CD4-positive, alpha-beta T cell (primary cell): ENCODE data around the gene KCNQ1. TPM values are rescaled to one million over a fixed set of nuclear protein-coding genes. Genes with fewer than 3 reads are reported as not detected.

Experiments used
- ATAC-seq: fragments of 200-7000 bp; cut with Tn5 transposase; one replicate; pipeline ENCODE4 v1.10.0; 2022; ENCODE audit warnings: mild to moderate bottlenecking; ENCODE audit not compliant: poor library complexity
- CTCF ChIA-PET: fragments of 350-600 bp; sonication (Branson Sonifier 250); formaldehyde crosslinking; loops from one replicate; lab custom pipeline; 2021; ENCODE audit warnings: antibody characterized with exemption, inconsistent platforms; lab: Charles Lee
- POLR2A ChIA-PET: fragments of 350-600 bp; sonication (Branson Sonifier 250); formaldehyde crosslinking; loops from one replicate; lab custom pipeline; 2021; ENCODE audit warnings: antibody characterized with exemption, inconsistent platforms; lab: Charles Lee
- DNase-seq, 14 experiments: peaks; one replicate each; pipeline ENCODE4 v3.0.0-alpha.2; 2013 to 2020; ENCODE audit warnings: mixed read lengths in 2 of 14
- H3K27ac ChIP-seq, 2 donors: one replicate each; pipeline versions ENCODE4 v1.5.1 to v1.7.0; 2013; ENCODE audit warnings: low read length in 2 of 2, low read depth in 1 of 2, mild to moderate bottlenecking in 1 of 2
- H3K27me3 ChIP-seq, 2 experiments: 1 replicate in 1 of 2; 2 replicates in 1 of 2; pipeline versions ENCODE4 v1.6.1 to v1.7.0; 2013; ENCODE audit warnings: low read length in 2 of 2, control low read depth in 1 of 2, mild to moderate bottlenecking in 1 of 2, moderate library complexity in 1 of 2; ENCODE audit not compliant: insufficient read depth in 2 of 2, control insufficient read depth in 1 of 2
- H3K36me3 ChIP-seq: one replicate; pipeline ENCODE4 v1.6.1; 2013; ENCODE audit warnings: low read length, control low read depth; ENCODE audit not compliant: insufficient read depth
- H3K4me1 ChIP-seq: one replicate; pipeline ENCODE4 v1.6.1; 2013; ENCODE audit warnings: low read length, control low read depth; ENCODE audit not compliant: insufficient read depth
- H3K4me3 ChIP-seq: one replicate; pipeline ENCODE4 v1.5.1; 2013; ENCODE audit warnings: mild to moderate bottlenecking, low read length, moderate library complexity
- H3K9me3 ChIP-seq, 2 experiments: 1 replicate in 1 of 2; 2 replicates in 1 of 2; pipeline versions ENCODE4 v1.6.1 to v1.7.0; 2013; ENCODE audit warnings: low read length in 2 of 2, mild to moderate bottlenecking in 2 of 2, control low read depth in 1 of 2, moderate library complexity in 1 of 2; ENCODE audit not compliant: control insufficient read depth in 1 of 2, insufficient read depth in 1 of 2
- H3K27ac Mint-ChIP-seq: one replicate; pipeline ENCODE4 v1.8.0; 2020; ENCODE audit warnings: mixed read lengths
- H3K27me3 Mint-ChIP-seq: one replicate; pipeline ENCODE4 v1.8.0; 2021; ENCODE audit warnings: mixed read lengths
- H3K36me3 Mint-ChIP-seq: one replicate; pipeline ENCODE4 v1.8.0; 2021; ENCODE audit warnings: low read depth, mixed read lengths
- H3K4me1 Mint-ChIP-seq: one replicate; pipeline ENCODE4 v1.8.0; 2021; ENCODE audit warnings: low read depth, mixed read lengths
- H3K4me3 Mint-ChIP-seq: one replicate; pipeline ENCODE4 v1.8.0; 2020; ENCODE audit warnings: mild to moderate bottlenecking, mixed read lengths
- H3K9me3 Mint-ChIP-seq: one replicate; pipeline ENCODE4 v1.8.0; 2020; ENCODE audit warnings: mixed read lengths
- intact Hi-C, 2 experiments: fragments of 100-400 bp; cut with DNase I in 1 of 2; cut with micrococcal nuclease in 1 of 2; formaldehyde crosslinking; loops; one replicate each; pipeline versions ENCODE4 v1.15.1 to v1.9.0; 2023 to 2025; cut with DNase I, micrococcal nuclease
- total RNA-seq, 174 experiments: library from RNA in 2 of 174; stranded (reverse) in 2 of 174; gene quantifications; one replicate each; pipeline ENCODE4 v1.2.3 and lab custom pipeline; 2021 to 2026
- TF ChIP-seq, protein P1 (sequence below): fragments of 200-600 bp; IDR thresholded peaks from one replicate; pipeline ENCODE4 v1.8.0; 2022; ENCODE audit warnings: antibody characterized with exemption, mild to moderate bottlenecking

The KCNQ1 gene
- total RNA-seq, 2 experiments from 2014 or later, result 31.3 to 33.1 TPM

DNA sequence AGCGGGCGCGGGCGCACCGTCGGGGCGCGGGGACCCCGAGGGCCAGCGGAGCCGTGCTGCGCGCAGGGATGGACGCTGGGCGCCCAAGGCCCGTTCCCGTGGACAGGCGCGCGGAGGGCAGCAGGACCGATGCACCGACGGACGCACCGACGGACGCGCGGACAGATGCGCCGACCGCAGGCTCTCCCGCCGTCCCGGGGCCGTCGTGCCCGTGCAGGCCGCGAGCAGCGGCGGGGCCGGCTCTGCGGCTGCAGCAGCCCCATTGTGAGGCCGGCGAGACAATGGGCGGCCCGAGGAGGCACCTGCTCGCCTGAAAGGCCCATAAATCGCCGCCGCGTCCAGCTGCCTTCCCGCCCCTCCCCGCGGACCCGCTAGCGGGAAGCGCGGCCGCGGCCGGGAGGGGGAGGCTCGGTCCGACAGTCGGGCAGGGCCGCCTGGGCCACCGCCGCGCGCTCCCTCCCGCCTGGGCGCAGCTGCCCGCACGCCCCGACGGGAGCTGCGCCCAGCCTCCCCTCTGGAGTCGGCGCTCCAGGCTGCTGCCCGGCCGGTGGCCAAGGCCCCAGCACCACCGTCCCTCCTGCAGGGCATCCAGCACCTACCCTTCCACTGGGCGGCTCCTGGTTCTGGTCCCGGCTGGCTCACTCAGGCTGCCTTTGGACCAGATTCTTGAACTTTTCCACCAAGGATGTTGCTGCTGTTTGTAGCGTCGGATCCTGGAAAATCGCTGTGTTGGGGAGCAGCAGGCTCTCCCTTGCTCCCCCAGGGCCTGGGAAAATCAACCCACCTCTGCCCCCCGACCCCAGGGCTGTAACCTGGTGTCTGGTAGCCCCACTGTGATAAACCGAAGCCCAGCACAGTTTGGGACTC lies 425.0 kb downstream of the KCNQ1 start:
- Histone ChIP-seq H3K9me3 (peaks cover 0 to 26% of the 10 kb centered on the region in 2 experiments), H3K27me3 (peaks cover 31% of the 10 kb centered on the region in 2 experiments), H3K27ac (no peak overlapping the region), H3K4me1 (peaks cover 4% of the 10 kb centered on the region), H3K4me3 (no peak overlapping the region), H3K36me3 (no peaks in the 10 kb centered on the region)
- ChIA-PET POLR2A (no interaction called here), CTCF (no interaction called here)
- Mint-ChIP-seq H3K4me1 (peaks cover 5% of the 10 kb centered on the region), H3K27ac (no peak overlapping the region), H3K9me3 (no peaks in the 10 kb centered on the region), H3K36me3 (no peaks in the 10 kb centered on the region), H3K27me3 (peaks cover 59% of the 10 kb centered on the region), H3K4me3 (no peak overlapping the region)
- no peak for DNase-seq
- intact Hi-C loops, result no loop called here
- TF ChIP-seq, protein P1, sequence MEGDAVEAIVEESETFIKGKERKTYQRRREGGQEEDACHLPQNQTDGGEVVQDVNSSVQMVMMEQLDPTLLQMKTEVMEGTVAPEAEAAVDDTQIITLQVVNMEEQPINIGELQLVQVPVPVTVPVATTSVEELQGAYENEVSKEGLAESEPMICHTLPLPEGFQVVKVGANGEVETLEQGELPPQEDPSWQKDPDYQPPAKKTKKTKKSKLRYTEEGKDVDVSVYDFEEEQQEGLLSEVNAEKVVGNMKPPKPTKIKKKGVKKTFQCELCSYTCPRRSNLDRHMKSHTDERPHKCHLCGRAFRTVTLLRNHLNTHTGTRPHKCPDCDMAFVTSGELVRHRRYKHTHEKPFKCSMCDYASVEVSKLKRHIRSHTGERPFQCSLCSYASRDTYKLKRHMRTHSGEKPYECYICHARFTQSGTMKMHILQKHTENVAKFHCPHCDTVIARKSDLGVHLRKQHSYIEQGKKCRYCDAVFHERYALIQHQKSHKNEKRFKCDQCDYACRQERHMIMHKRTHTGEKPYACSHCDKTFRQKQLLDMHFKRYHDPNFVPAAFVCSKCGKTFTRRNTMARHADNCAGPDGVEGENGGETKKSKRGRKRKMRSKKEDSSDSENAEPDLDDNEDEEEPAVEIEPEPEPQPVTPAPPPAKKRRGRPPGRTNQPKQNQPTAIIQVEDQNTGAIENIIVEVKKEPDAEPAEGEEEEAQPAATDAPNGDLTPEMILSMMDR, result no peak
- no peak for ATAC-seq

DNA sequence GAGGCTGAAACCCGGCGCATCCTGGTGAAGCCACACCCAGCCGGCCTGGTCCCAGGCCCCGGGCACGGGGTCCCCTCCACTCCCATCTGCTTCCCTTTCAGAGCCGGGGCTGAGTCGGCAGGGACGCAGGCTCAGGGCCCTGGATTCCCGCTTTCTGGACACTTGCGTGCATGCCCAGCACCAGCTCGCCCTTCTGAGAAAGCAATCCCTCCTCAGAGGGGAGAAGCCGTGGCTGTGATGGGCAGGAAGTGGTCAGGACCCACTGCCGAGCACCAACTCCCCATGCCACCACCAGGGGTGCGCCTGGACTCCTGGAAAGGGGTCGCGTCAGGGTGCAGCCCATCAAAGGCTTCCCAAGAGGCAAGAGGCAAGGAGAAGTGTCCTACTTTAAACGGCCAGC lies 425.7 kb downstream of the KCNQ1 start:
- intact Hi-C loops, result no loop called here
- CTCF ChIA-PET, result no interaction called here
- no peak for ATAC-seq

DNA sequence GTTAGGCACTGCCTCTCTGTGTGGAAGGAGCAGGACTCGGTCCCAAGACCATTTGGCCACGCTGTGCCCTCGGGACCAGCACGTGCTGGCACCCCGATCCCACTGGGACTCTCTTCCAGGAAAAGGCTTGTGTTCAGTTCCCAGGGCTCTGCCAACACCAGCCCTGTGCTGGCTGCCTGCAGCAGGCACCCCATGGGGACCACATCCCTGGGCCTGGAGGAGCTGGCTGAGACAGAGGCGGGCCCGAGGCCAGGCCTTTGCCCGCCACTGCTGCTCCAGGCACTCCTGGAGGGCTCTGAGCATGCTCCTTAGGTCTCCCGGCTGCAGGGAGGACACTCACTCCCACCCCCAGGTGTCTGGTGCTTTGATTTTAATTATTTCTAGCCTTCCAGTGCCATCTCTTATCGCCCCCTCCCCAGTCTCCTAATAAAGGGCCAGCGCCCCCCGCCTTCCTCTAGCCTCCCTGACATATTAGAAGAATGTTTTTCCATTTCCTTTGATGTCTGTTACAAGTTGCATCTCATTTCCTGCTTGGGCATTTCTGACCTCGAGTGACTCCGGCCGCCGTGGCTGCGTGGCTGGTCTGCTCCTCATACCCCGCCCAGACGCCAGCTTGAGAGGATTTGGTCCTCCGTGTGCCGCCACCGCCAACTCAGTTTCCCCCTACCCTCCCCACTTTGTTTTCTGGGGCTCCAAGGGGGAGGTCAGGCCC lies 426.3 kb downstream of the KCNQ1 start:
- CTCF ChIA-PET, result no interaction called here
- H3K27ac Mint-ChIP-seq, result no peak overlapping the region
- Histone ChIP-seq H3K27me3 (peaks cover 30 to 31% of the 10 kb centered on the region in 2 experiments), H3K9me3 (peaks cover 0 to 31% of the 10 kb centered on the region in 2 experiments), H3K36me3 (no peaks in the 10 kb centered on the region), H3K4me3 (no peak overlapping the region), H3K27ac (no peak overlapping the region), H3K4me1 (peaks cover 4% of the 10 kb centered on the region)
- no peaks in the 10 kb centered on the region for H3K9me3 Mint-ChIP-seq
- peaks cover 5% of the 10 kb centered on the region for H3K4me1 Mint-ChIP-seq
- TF ChIP-seq, protein P1, result no peak
- peaks cover 53% of the 10 kb centered on the region for H3K27me3 Mint-ChIP-seq
- intact Hi-C loops, result no loop called here
- ATAC-seq (no peak), DNase-seq (no peak)
- no peaks in the 10 kb centered on the region for H3K36me3 Mint-ChIP-seq
- H3K4me3 Mint-ChIP-seq, result no peak overlapping the region
- POLR2A ChIA-PET, result no interaction called here

More for the DNA sequence above, 425.7 kb downstream of the KCNQ1 start:
- H3K9me3 Mint-ChIP-seq, result no peaks in the 10 kb centered on the region
- H3K4me1 Mint-ChIP-seq, result peaks cover 5% of the 10 kb centered on the region
- peaks cover 55% of the 10 kb centered on the region for H3K27me3 Mint-ChIP-seq
- no peak overlapping the region for H3K27ac Mint-ChIP-seq
- no peak overlapping the region for H3K4me3 Mint-ChIP-seq
- no peak for DNase-seq
- POLR2A ChIA-PET, result no interaction called here
- H3K36me3 Mint-ChIP-seq, result no peaks in the 10 kb centered on the region
- peaks cover 4% of the 10 kb centered on the region for H3K4me1 ChIP-seq
- no peak overlapping the region for H3K27ac ChIP-seq
- H3K4me3 ChIP-seq, result no peak overlapping the region
- H3K36me3 ChIP-seq, result no peaks in the 10 kb centered on the region
- H3K27me3 ChIP-seq, result peaks cover 30 to 31% of the 10 kb centered on the region in 2 experiments
- TF ChIP-seq, protein P1, result no peak
- peaks cover 0 to 31% of the 10 kb centered on the region in 2 experiments for H3K9me3 ChIP-seq
